ENCODE data around the gene BZW1. TPM values are rescaled to one million over a fixed set of nuclear protein-coding genes. Genes with fewer than 3 reads are reported as not detected.

The BZW1 gene
- total RNA-seq, 1 experiment from 2014 or later: 396 TPM

DNA sequence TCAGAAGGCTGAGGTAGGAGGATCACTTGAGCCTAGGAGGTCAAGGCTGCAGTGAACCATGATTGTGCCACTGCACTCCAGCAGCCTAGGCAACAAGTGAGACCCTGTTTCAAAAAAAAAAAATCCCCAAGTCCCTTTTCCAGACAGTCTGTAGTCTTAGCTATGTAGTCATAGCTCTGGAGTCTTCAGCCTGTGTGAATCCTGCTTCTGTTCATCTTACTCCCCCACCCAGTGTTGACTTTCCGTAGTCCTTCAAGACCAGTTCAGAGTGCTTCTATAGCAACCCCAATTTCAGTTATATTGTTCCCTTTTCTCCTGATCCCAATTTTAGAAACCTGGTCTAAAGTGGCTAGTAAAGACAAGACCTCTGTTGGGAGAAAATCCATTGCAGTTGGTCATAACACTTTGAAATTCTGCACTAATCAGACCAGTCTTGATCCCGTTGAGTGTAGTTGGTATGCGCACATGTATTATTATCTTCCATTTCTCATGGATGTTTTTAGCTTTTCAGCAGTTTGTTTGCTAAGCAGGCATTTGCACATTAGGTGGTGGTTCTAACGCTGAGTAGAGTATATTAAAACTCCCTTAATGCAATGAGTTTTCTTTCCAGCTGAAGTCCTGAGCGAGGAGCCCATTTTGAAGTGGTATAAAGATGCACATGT is 9.0 kb downstream of the BZW1 start:
- Histone ChIP-seq H3K27ac (ENCODE audit: low read depth, low read length, poor library complexity, severe bottlenecking) (no peak overlapping the region), H3K4me1 (ENCODE audit: insufficient read depth, low read length, poor library complexity, severe bottlenecking) (no peaks in the 10 kb centered on the region), H3K27me3 (replicated peaks; ENCODE audit: insufficient read depth, low read depth, low read length, poor library complexity) (no peaks in the 10 kb centered on the region), H3K4me3 (ENCODE audit: low read depth, low read length, poor library complexity, severe bottlenecking) (no peak overlapping the region), H3K36me3 (ENCODE audit: insufficient read depth, low read length, poor library complexity, severe bottlenecking) (peaks cover 67% of the 10 kb centered on the region), H3K9me3 (ENCODE audit: low read depth, low read length, poor library complexity, severe bottlenecking) (no peaks in the 10 kb centered on the region)
- intact Hi-C loops (cut with micrococcal nuclease; ENCODE audit: unreplicated experiment): no loop called here
- no peak for DNase-seq (ENCODE audit: low spot score)
- no peak for TF ChIP-seq EZH2 (IDR thresholded peaks at IDR 0.05; ENCODE audit: borderline replicate concordance, low read depth, low read length, poor library complexity, severe bottlenecking)
- TF ChIP-seq, protein P1, sequence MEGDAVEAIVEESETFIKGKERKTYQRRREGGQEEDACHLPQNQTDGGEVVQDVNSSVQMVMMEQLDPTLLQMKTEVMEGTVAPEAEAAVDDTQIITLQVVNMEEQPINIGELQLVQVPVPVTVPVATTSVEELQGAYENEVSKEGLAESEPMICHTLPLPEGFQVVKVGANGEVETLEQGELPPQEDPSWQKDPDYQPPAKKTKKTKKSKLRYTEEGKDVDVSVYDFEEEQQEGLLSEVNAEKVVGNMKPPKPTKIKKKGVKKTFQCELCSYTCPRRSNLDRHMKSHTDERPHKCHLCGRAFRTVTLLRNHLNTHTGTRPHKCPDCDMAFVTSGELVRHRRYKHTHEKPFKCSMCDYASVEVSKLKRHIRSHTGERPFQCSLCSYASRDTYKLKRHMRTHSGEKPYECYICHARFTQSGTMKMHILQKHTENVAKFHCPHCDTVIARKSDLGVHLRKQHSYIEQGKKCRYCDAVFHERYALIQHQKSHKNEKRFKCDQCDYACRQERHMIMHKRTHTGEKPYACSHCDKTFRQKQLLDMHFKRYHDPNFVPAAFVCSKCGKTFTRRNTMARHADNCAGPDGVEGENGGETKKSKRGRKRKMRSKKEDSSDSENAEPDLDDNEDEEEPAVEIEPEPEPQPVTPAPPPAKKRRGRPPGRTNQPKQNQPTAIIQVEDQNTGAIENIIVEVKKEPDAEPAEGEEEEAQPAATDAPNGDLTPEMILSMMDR (conservative IDR thresholded peaks at IDR 0.05; ENCODE audit: low read depth, low read length): no peak
- CTCF ChIA-PET: no interaction called here
- BruUV-seq (replicated peaks): no TSS peak
- POLR2A ChIA-PET (ENCODE audit: low non-redundant PET): no interaction called here

DNA sequence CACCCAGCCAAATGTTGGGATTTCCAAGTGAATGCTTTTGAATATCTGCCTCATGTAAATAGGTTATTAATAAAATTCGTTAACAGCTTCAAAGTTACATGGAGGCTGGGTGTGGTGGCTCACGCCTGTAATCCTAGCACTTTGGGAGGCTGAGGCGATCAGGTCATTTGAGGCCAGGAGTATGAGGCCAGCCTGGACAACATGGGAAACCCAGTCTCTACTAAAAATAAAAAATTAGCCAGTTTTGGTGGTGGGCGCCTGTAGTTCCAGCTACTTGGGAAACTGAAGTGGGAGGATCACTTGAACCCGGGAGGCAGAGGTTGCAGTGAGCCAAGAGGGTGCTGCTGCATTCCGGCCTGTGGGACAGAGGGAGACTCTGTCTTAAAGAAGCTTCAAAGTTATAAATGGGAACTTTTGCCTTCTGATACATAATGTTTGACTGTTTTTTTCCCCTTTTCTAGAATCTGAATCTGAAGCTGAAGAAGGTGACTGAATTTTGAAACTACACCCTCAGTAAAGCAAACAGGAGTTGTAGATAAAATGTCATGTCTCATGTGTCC is 10.1 kb downstream of the BZW1 start:
- TF ChIP-seq EZH2 (IDR thresholded peaks at IDR 0.05; ENCODE audit: borderline replicate concordance, low read depth, low read length, poor library complexity, severe bottlenecking): no peak
- TF ChIP-seq, protein P1 (conservative IDR thresholded peaks at IDR 0.05; ENCODE audit: low read depth, low read length): no peak
- Histone ChIP-seq H3K36me3 (ENCODE audit: insufficient read depth, low read length, poor library complexity, severe bottlenecking) (peaks cover 58% of the 10 kb centered on the region), H3K27ac (ENCODE audit: low read depth, low read length, poor library complexity, severe bottlenecking) (no peak overlapping the region), H3K4me3 (ENCODE audit: low read depth, low read length, poor library complexity, severe bottlenecking) (no peak overlapping the region), H3K27me3 (replicated peaks; ENCODE audit: insufficient read depth, low read depth, low read length, poor library complexity) (no peaks in the 10 kb centered on the region), H3K9me3 (ENCODE audit: low read depth, low read length, poor library complexity, severe bottlenecking) (no peaks in the 10 kb centered on the region), H3K4me1 (ENCODE audit: insufficient read depth, low read length, poor library complexity, severe bottlenecking) (no peaks in the 10 kb centered on the region)
- DNase-seq (ENCODE audit: low spot score): no peak
- ChIA-PET CTCF (no interaction called here), POLR2A (ENCODE audit: low non-redundant PET) (no interaction called here)
- BruUV-seq (replicated peaks): no TSS peak
- intact Hi-C loops (cut with micrococcal nuclease; ENCODE audit: unreplicated experiment): no loop called here

DNA sequence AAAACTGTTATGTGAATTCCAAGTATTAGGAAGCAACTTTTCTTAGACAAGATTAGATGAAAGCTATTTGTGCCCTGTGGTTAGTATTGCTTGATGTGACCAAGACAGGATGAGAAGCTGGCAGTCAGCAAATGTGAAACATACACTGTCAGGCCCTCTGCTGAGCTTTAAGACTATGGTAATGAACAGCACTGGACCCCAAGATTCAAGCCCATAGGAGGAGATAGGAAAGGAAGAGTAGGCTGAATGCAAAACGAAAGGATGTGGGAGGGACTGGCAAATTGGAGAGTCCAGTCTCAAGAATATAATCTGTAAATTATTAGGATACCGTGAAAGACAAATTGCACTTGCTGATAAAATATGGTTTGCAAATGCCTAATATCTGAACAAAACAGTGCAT is 16.4 kb downstream of the BZW1 start:
- no peak for DNase-seq (ENCODE audit: low spot score)
- Histone ChIP-seq H3K27me3 (replicated peaks; ENCODE audit: insufficient read depth, low read depth, low read length, poor library complexity) (no peaks in the 10 kb centered on the region), H3K27ac (ENCODE audit: low read depth, low read length, poor library complexity, severe bottlenecking) (no peak overlapping the region), H3K4me1 (ENCODE audit: insufficient read depth, low read length, poor library complexity, severe bottlenecking) (no peaks in the 10 kb centered on the region), H3K4me3 (ENCODE audit: low read depth, low read length, poor library complexity, severe bottlenecking) (no peak overlapping the region), H3K9me3 (ENCODE audit: low read depth, low read length, poor library complexity, severe bottlenecking) (no peaks in the 10 kb centered on the region), H3K36me3 (ENCODE audit: insufficient read depth, low read length, poor library complexity, severe bottlenecking) (peaks cover 6% of the 10 kb centered on the region)
- ChIA-PET POLR2A (ENCODE audit: low non-redundant PET) (interaction anchor here (0.5 kb wide), 1 partner anchor 248 kb away, joined by 3 read pairs; no protein-coding TSS in a partner anchor), CTCF (no interaction called here)
- no TSS peak for BruUV-seq (replicated peaks)
- intact Hi-C loops (cut with micrococcal nuclease; ENCODE audit: unreplicated experiment): no loop called here
- TF ChIP-seq, protein P1 (conservative IDR thresholded peaks at IDR 0.05; ENCODE audit: low read depth, low read length): no peak
- no peak for TF ChIP-seq EZH2 (IDR thresholded peaks at IDR 0.05; ENCODE audit: borderline replicate concordance, low read depth, low read length, poor library complexity, severe bottlenecking)

All from A673 (cell line).